ENCODE data around the gene ELFN2.

- no peak for TF ChIP-seq ATF3 (IDR thresholded peaks at IDR 0.05)
- no peak for TF ChIP-seq EGR1 (IDR thresholded peaks at IDR 0.05; ENCODE audit: low read depth in 2 of 2)
- TF ChIP-seq CTCF (IDR thresholded peaks at IDR 0.05; ENCODE audit: low read depth, low read length, missing input control), result no peak
- TF ChIP-seq SP1 (IDR thresholded peaks at IDR 0.05), result no peak
- TF ChIP-seq TAF1 (conservative IDR thresholded peaks at IDR 0.05), result no peak
- TF ChIP-seq MAX (IDR thresholded peaks at IDR 0.05), result no peak
- no peak for TF ChIP-seq RAD21 (IDR thresholded peaks at IDR 0.05)
These were observed 6.4 kb downstream of the ELFN2 start for GRCh38 chr22:37420686-37421467.

Data from liver (tissue), 3 donors.